HUDEP-2 (cell line): Measurements from ENCODE around the gene ABCC11.

Experiments used
- DNase-seq, 76 experiments: peaks; one replicate each; lab custom pipeline; 2025; ENCODE audit not compliant: unreplicated experiment in 76 of 76; lab: John Stamatoyannopoulos, UW

ABCC11 gene

GRCh38 chr16:48247311-48247710 is at the start of gene ABCC11:
TSS of gene ABCC11 (minus strand) at chr16:48247539. CDS start at chr16:48231921, 15,618 bp downstream.
- DNase-seq: no peak

DNA sequence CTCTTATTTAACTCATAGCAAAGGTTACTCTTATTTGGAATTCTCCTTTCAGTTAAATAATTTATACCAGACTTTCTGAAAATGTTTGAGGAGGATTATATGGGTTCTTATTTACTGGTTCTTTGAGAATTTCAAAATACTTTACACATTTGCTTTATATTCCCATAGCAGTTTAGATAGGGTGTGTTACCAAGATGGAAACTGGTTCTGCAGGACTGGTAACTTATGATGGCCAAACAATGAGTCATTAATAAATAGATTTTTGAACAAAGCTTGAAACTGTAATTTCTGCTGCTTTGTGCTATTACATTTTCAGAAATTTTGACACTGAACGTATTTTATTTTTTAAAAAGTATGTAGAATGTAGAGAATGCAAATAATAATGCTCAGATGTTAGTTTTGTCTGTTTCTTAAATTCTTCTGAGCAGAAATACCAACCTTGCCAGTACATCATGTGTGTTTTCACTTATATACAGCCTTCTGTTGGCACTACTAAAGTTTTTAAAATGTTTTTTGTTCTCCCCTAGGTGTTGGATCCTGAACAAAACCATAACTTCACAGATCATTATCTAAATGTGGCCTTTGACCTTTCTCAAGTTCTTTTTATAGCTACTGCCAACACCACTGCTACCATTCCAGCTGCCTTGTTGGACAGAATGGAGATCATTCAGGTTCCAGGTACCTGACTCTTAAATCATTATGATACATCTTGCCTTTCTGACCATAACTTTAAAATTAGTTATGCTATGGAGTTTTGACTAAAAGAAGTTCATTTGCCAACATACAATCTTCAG is 48.3 kb upstream of the ABCC11 start:
- no peak for DNase-seq

DNA sequence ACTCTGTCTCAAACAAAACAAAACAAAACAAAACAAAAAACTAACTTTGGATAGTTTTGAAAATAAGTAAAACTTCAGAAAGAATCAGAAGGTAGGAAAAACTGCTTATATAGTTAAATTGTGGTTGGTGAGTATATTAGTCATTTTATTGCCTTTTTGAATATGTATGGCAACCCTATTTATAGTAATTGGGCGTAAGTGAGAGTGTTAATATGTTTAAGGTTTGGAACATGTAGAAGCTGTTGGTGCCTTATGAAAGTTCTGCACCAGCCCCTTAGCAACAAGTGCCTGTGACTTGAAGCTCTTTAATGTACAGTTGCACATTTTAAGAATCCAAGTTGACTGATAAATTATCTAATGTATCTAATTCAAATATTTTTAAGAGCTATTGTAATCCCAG is 47.4 kb upstream of the ABCC11 start:
- DNase-seq: no peak

GRCh38 chr16:48292452-48292851 is 45.1 kb upstream of the ABCC11 start:
- no peak for DNase-seq

- DNase-seq: no peak
Measured at GRCh38 chr16:48291754-48292153, 44.4 kb upstream of the ABCC11 start.

GRCh38 chr16:48291303-48291702 is 44.0 kb upstream of the ABCC11 start:
- no peak for DNase-seq

GRCh38 chr16:48287239-48287638 is 39.9 kb upstream of the ABCC11 start:
- DNase-seq: no peak

GRCh38 chr16:48284772-48285409 is 37.6 kb upstream of the ABCC11 start:
- no peak for DNase-seq

- DNase-seq: no peak
Measured at GRCh38 chr16:48282636-48283263, 35.4 kb upstream of the ABCC11 start.

DNA sequence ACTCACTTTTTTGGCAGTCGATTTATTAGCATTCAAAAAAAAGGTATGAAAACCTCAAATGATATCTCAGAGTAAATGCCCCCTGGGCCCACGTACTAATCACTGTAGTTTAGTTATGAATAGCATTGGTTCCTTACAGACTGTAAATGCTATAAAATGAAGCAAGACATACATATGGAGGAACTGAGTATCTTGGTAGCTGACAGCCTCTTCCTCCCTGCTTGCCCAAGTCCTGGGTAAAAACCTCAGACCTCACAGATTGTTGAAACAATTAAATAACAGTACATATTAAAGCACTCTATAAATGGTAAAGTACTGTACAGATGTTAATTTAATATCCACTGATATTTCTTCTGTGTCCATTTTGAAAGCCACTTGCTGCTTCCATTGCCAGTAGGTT is 33.2 kb upstream of the ABCC11 start:
- DNase-seq: no peak

DNA sequence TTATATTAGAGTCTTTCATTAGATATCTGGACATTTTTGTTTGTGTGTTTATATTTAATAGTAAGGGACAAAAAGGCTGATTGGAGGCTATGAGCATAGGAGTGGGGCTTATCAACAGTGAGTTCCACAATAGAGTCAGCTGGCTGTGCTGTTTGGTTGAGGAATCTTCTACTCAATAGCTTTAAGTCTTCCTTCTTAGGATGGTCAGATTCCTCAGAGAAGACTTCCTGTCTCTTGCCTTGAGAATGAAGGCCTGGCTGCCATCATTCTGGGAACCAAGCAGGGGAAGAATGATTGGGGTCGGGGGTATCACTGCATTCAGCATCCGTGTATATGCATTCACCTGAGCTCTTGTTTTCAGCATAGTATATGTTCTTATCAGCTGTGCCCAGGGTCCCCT is 31.9 kb upstream of the ABCC11 start:
- DNase-seq: no peak

- peak in 1 of 76 experiments; percentile 0 for DNase-seq
Measured at GRCh38 chr16:48277158-48277557, 29.8 kb upstream of the ABCC11 start.

GRCh38 chr16:48276102-48276501 is 28.8 kb upstream of the ABCC11 start:
- DNase-seq: no peak

DNA sequence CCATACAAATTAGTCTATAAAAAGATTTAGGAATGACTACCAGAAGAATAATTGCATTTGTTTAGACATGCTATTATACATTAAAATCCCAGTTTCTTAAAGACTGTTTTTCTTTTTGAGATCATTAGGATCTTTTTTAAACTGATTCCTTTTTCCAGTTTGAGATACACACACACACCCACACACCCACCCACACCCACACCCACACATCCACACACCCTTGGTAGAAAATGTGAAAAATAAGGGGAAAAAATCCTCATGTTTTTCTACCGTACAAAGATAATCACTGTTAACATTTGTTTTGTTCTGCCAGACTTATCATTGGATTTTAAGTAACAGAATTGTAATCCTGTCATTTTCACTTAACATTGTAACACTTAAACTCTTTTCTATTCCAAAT is 27.1 kb upstream of the ABCC11 start:
- no peak for DNase-seq

- DNase-seq: no peak
Measured at GRCh38 chr16:48272837-48273421, 25.6 kb upstream of the ABCC11 start.

DNA sequence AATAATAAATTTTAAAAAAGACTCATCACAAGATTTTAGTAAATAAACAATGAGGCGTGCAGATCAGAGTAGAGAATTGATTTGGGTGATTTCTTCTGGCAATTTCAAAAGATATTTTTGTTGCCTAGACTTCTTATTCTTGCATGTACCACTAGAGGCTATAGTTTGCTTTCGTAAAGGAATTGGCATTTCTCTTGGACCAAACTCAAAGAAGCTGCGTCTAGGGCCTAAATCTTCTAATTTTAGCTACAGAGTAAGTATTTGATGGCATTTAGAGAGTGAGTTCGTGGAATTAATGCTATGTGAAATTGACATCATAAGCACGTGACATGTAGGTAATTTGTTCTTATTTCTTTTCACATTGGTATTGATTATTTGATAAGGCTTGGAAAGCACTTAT is 24.4 kb upstream of the ABCC11 start:
- no peak for DNase-seq

- peak in 2 of 76 experiments; percentile 18 to 28 for DNase-seq
Measured at GRCh38 chr16:48269011-48269410, 21.7 kb upstream of the ABCC11 start.

- no peak for DNase-seq
Measured at GRCh38 chr16:48262631-48263030, 15.3 kb upstream of the ABCC11 start.

GRCh38 chr16:48261569-48261968 is 14.2 kb upstream of the ABCC11 start:
- no peak for DNase-seq

DNA sequence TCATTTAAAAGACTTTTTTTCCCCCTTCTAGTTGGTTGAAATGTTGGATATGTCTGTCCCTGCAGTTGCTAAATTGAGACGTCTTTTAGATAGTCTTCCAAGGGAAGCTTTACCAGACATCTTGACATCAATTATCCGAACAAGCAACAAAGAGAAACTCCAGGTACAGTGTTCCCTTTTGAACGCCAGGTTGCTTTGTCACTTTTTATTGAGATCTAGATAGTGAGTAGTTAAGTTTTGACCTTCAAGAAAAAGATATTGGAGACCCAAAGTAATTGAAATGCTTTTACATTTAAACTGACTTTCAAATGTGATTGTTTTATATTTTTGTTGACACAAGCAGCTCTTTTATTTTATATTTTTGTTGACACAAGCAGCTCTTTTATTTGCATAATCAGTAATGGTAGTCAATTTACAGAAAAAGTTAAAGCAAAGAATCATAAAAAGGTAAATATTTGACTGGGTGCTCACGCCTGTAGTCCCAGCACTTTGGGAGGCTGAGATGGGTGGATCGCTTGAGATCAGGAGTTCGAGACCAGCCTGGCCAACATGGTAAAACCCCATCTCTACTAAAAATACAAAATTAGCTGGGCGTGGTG is 9.3 kb upstream of the ABCC11 start:
- no peak for DNase-seq

GRCh38 chr16:48252013-48252412 is 4.7 kb upstream of the ABCC11 start:
- DNase-seq: no peak
